ENCODE data around the gene SMARCA2. TPM values are rescaled to one million over a fixed set of nuclear protein-coding genes. Genes with fewer than 3 reads are reported as not detected.
A peak's percentile ranks its signal among the peaks of the same experiment; 100 is the strongest.

Gene SMARCA2
- total RNA-seq (2014; rRNA removed; shearing (Covaris generic)): 32.7 and 34.5 TPM in 2 replicates
- polyA plus RNA-seq (2015; cell fraction: cytosol; rRNA removed): 37.1 and 47.7 TPM in 2 replicates
- 46.7 and 67.1 TPM in 2 replicates for polyA plus RNA-seq (2015; cell fraction: nucleus; rRNA removed)

- peak; percentile 90 for DNase-seq (ENCODE audit: low read depth, low spot score)
- in situ Hi-C loops (cut with HindIII; ENCODE audit: low pct_unique_long_range_greater_than_20kb, low sequenced_read_pairs): no loop called here
Observed at GRCh38 chr9:2014696-2015580, at the start of gene SMARCA2. Gene SMARCA2, plus strand, starts transcription at chr9:2015347. Its CDS starts 13,676 bp downstream, at chr9:2029023.

- no peak for DNase-seq (ENCODE audit: low read depth, low spot score)
- in situ Hi-C loops (cut with HindIII; ENCODE audit: low pct_unique_long_range_greater_than_20kb, low sequenced_read_pairs): no loop called here
Observed at GRCh38 chr9:1966725-1967366, 48.3 kb upstream of the SMARCA2 start.

- in situ Hi-C loops (cut with HindIII; ENCODE audit: low pct_unique_long_range_greater_than_20kb, low sequenced_read_pairs): no loop called here
- no peak for DNase-seq (ENCODE audit: low read depth, low spot score)
Observed at GRCh38 chr9:1969160-1969559, 46.0 kb upstream of the SMARCA2 start.

GRCh38 chr9:1969898-1970297 lies 45.2 kb upstream of the SMARCA2 start:
- in situ Hi-C loops (cut with HindIII; ENCODE audit: low pct_unique_long_range_greater_than_20kb, low sequenced_read_pairs): no loop called here
- no peak for DNase-seq (ENCODE audit: low read depth, low spot score)

- no peak for DNase-seq (ENCODE audit: low read depth, low spot score)
- in situ Hi-C loops (cut with HindIII; ENCODE audit: low pct_unique_long_range_greater_than_20kb, low sequenced_read_pairs): no loop called here
Observed at GRCh38 chr9:1972672-1973071, 42.5 kb upstream of the SMARCA2 start.

GRCh38 chr9:1977026-1977425 lies 38.1 kb upstream of the SMARCA2 start:
- no peak for DNase-seq (ENCODE audit: low read depth, low spot score)
- in situ Hi-C loops (cut with HindIII; ENCODE audit: low pct_unique_long_range_greater_than_20kb, low sequenced_read_pairs): no loop called here

GRCh38 chr9:1978941-1979340 lies 36.2 kb upstream of the SMARCA2 start:
- in situ Hi-C loops (cut with HindIII; ENCODE audit: low pct_unique_long_range_greater_than_20kb, low sequenced_read_pairs): no loop called here
- no peak for DNase-seq (ENCODE audit: low read depth, low spot score)

- DNase-seq (ENCODE audit: low read depth, low spot score): no peak
- in situ Hi-C loops (cut with HindIII; ENCODE audit: low pct_unique_long_range_greater_than_20kb, low sequenced_read_pairs): no loop called here
Observed at GRCh38 chr9:1979741-1980367, 35.3 kb upstream of the SMARCA2 start.

- in situ Hi-C loops (cut with HindIII; ENCODE audit: low pct_unique_long_range_greater_than_20kb, low sequenced_read_pairs): no loop called here
Observed at GRCh38 chr9:1980387-1980786, 34.8 kb upstream of the SMARCA2 start.

GRCh38 chr9:1982074-1982473 lies 33.1 kb upstream of the SMARCA2 start:
- no peak for DNase-seq (ENCODE audit: low read depth, low spot score)
- in situ Hi-C loops (cut with HindIII; ENCODE audit: low pct_unique_long_range_greater_than_20kb, low sequenced_read_pairs): no loop called here

More at GRCh38 chr9:1980387-1980786, 34.8 kb upstream of the SMARCA2 start:
- no peak for DNase-seq (ENCODE audit: low read depth, low spot score)

- in situ Hi-C loops (cut with HindIII; ENCODE audit: low pct_unique_long_range_greater_than_20kb, low sequenced_read_pairs): no loop called here
- DNase-seq (ENCODE audit: low read depth, low spot score): no peak
Observed at GRCh38 chr9:1986341-1986740, 28.8 kb upstream of the SMARCA2 start.

- no peak for DNase-seq (ENCODE audit: low read depth, low spot score)
- in situ Hi-C loops (cut with HindIII; ENCODE audit: low pct_unique_long_range_greater_than_20kb, low sequenced_read_pairs): no loop called here
Observed at GRCh38 chr9:1989500-1989899, 25.6 kb upstream of the SMARCA2 start.

- peak; percentile 8 for DNase-seq (ENCODE audit: low read depth, low spot score)
- in situ Hi-C loops (cut with HindIII; ENCODE audit: low pct_unique_long_range_greater_than_20kb, low sequenced_read_pairs): no loop called here
Observed at GRCh38 chr9:1994180-1994579, 21.0 kb upstream of the SMARCA2 start.

GRCh38 chr9:1995084-1995483 lies 20.1 kb upstream of the SMARCA2 start:
- in situ Hi-C loops (cut with HindIII; ENCODE audit: low pct_unique_long_range_greater_than_20kb, low sequenced_read_pairs): no loop called here
- no peak for DNase-seq (ENCODE audit: low read depth, low spot score)

- DNase-seq (ENCODE audit: low read depth, low spot score): no peak
- in situ Hi-C loops (cut with HindIII; ENCODE audit: low pct_unique_long_range_greater_than_20kb, low sequenced_read_pairs): no loop called here
Observed at GRCh38 chr9:1996156-1996555, 19.0 kb upstream of the SMARCA2 start.

- no peak for DNase-seq (ENCODE audit: low read depth, low spot score)
- in situ Hi-C loops (cut with HindIII; ENCODE audit: low pct_unique_long_range_greater_than_20kb, low sequenced_read_pairs): no loop called here
Observed at GRCh38 chr9:1997646-1998045, 17.5 kb upstream of the SMARCA2 start.

- DNase-seq (ENCODE audit: low read depth, low spot score): no peak
- in situ Hi-C loops (cut with HindIII; ENCODE audit: low pct_unique_long_range_greater_than_20kb, low sequenced_read_pairs): no loop called here
Observed at GRCh38 chr9:1998111-1998510, 17.0 kb upstream of the SMARCA2 start.

GRCh38 chr9:2000314-2000713 lies 14.8 kb upstream of the SMARCA2 start:
- DNase-seq (ENCODE audit: low read depth, low spot score): no peak
- in situ Hi-C loops (cut with HindIII; ENCODE audit: low pct_unique_long_range_greater_than_20kb, low sequenced_read_pairs): no loop called here

Data from SK-MEL-5 (cell line).